CD4-positive, alpha-beta T cell (primary cell): ENCODE measurements around the gene FBRSL1. TPM values are rescaled to one million over a fixed set of nuclear protein-coding genes. Genes with fewer than 3 reads are reported as not detected.

Experiments
- ATAC-seq: fragments of 200-7000 bp; cut with Tn5 transposase; one replicate; pipeline ENCODE4 v1.10.0; 2022; ENCODE audit warnings: mild to moderate bottlenecking; ENCODE audit not compliant: poor library complexity
- CTCF ChIA-PET: fragments of 350-600 bp; sonication (Branson Sonifier 250); formaldehyde crosslinking; loops from one replicate; lab custom pipeline; 2021; ENCODE audit warnings: antibody characterized with exemption, inconsistent platforms; lab: Charles Lee
- POLR2A ChIA-PET: fragments of 350-600 bp; sonication (Branson Sonifier 250); formaldehyde crosslinking; loops from one replicate; lab custom pipeline; 2021; ENCODE audit warnings: antibody characterized with exemption, inconsistent platforms; lab: Charles Lee
- DNase-seq, 14 experiments: peaks; one replicate each; pipeline ENCODE4 v3.0.0-alpha.2; 2013 to 2020; ENCODE audit warnings: mixed read lengths in 2 of 14
- H3K27ac ChIP-seq, 2 donors: one replicate each; pipeline versions ENCODE4 v1.5.1 to v1.7.0; 2013; ENCODE audit warnings: low read length in 2 of 2, low read depth in 1 of 2, mild to moderate bottlenecking in 1 of 2
- H3K27me3 ChIP-seq, 2 experiments: 1 replicate in 1 of 2; 2 replicates in 1 of 2; pipeline versions ENCODE4 v1.6.1 to v1.7.0; 2013; ENCODE audit warnings: low read length in 2 of 2, control low read depth in 1 of 2, mild to moderate bottlenecking in 1 of 2, moderate library complexity in 1 of 2; ENCODE audit not compliant: insufficient read depth in 2 of 2, control insufficient read depth in 1 of 2
- H3K36me3 ChIP-seq: one replicate; pipeline ENCODE4 v1.6.1; 2013; ENCODE audit warnings: low read length, control low read depth; ENCODE audit not compliant: insufficient read depth
- H3K4me1 ChIP-seq: one replicate; pipeline ENCODE4 v1.6.1; 2013; ENCODE audit warnings: low read length, control low read depth; ENCODE audit not compliant: insufficient read depth
- H3K4me3 ChIP-seq: one replicate; pipeline ENCODE4 v1.5.1; 2013; ENCODE audit warnings: mild to moderate bottlenecking, low read length, moderate library complexity
- H3K9me3 ChIP-seq, 2 experiments: 1 replicate in 1 of 2; 2 replicates in 1 of 2; pipeline versions ENCODE4 v1.6.1 to v1.7.0; 2013; ENCODE audit warnings: low read length in 2 of 2, mild to moderate bottlenecking in 2 of 2, control low read depth in 1 of 2, moderate library complexity in 1 of 2; ENCODE audit not compliant: control insufficient read depth in 1 of 2, insufficient read depth in 1 of 2
- H3K27ac Mint-ChIP-seq: one replicate; pipeline ENCODE4 v1.8.0; 2020; ENCODE audit warnings: mixed read lengths
- H3K27me3 Mint-ChIP-seq: one replicate; pipeline ENCODE4 v1.8.0; 2021; ENCODE audit warnings: mixed read lengths
- H3K36me3 Mint-ChIP-seq: one replicate; pipeline ENCODE4 v1.8.0; 2021; ENCODE audit warnings: low read depth, mixed read lengths
- H3K4me1 Mint-ChIP-seq: one replicate; pipeline ENCODE4 v1.8.0; 2021; ENCODE audit warnings: low read depth, mixed read lengths
- H3K4me3 Mint-ChIP-seq: one replicate; pipeline ENCODE4 v1.8.0; 2020; ENCODE audit warnings: mild to moderate bottlenecking, mixed read lengths
- H3K9me3 Mint-ChIP-seq: one replicate; pipeline ENCODE4 v1.8.0; 2020; ENCODE audit warnings: mixed read lengths
- intact Hi-C, 2 experiments: fragments of 100-400 bp; cut with DNase I in 1 of 2; cut with micrococcal nuclease in 1 of 2; formaldehyde crosslinking; loops; one replicate each; pipeline versions ENCODE4 v1.15.1 to v1.9.0; 2023 to 2025; cut with DNase I, micrococcal nuclease
- total RNA-seq, 174 experiments: library from RNA in 2 of 174; stranded (reverse) in 2 of 174; gene quantifications; one replicate each; pipeline ENCODE4 v1.2.3 and lab custom pipeline; 2021 to 2026
- TF ChIP-seq, protein P1 (sequence below): fragments of 200-600 bp; IDR thresholded peaks from one replicate; pipeline ENCODE4 v1.8.0; 2022; ENCODE audit warnings: antibody characterized with exemption, mild to moderate bottlenecking

The FBRSL1 gene
- total RNA-seq, 2 experiments from 2014 or later = 75.8 to 80.7 TPM

- Histone ChIP-seq H3K9me3 (no peaks in the 10 kb centered on the region), H3K4me3 (no peak overlapping the region), H3K27me3 (no peaks in the 10 kb centered on the region), H3K4me1 (peaks cover 14% of the 10 kb centered on the region), H3K36me3 (peaks cover 2% of the 10 kb centered on the region), H3K27ac (no peak overlapping the region)
- H3K4me3 Mint-ChIP-seq = no peak overlapping the region
- CTCF ChIA-PET = no interaction called here
- TF ChIP-seq, protein P1, sequence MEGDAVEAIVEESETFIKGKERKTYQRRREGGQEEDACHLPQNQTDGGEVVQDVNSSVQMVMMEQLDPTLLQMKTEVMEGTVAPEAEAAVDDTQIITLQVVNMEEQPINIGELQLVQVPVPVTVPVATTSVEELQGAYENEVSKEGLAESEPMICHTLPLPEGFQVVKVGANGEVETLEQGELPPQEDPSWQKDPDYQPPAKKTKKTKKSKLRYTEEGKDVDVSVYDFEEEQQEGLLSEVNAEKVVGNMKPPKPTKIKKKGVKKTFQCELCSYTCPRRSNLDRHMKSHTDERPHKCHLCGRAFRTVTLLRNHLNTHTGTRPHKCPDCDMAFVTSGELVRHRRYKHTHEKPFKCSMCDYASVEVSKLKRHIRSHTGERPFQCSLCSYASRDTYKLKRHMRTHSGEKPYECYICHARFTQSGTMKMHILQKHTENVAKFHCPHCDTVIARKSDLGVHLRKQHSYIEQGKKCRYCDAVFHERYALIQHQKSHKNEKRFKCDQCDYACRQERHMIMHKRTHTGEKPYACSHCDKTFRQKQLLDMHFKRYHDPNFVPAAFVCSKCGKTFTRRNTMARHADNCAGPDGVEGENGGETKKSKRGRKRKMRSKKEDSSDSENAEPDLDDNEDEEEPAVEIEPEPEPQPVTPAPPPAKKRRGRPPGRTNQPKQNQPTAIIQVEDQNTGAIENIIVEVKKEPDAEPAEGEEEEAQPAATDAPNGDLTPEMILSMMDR = no peak
- no peak overlapping the region for H3K27ac Mint-ChIP-seq
- H3K36me3 Mint-ChIP-seq = peaks cover 4% of the 10 kb centered on the region
- no peaks in the 10 kb centered on the region for H3K27me3 Mint-ChIP-seq
- peaks cover 5% of the 10 kb centered on the region for H3K4me1 Mint-ChIP-seq
- H3K9me3 Mint-ChIP-seq = no peaks in the 10 kb centered on the region
- POLR2A ChIA-PET = no interaction called here
- intact Hi-C loops = no loop called here
- DNase-seq (no peak), ATAC-seq (no peak)
Observed at GRCh38 chr12:132541996-132542395, 52.0 kb downstream of the FBRSL1 start.

DNA sequence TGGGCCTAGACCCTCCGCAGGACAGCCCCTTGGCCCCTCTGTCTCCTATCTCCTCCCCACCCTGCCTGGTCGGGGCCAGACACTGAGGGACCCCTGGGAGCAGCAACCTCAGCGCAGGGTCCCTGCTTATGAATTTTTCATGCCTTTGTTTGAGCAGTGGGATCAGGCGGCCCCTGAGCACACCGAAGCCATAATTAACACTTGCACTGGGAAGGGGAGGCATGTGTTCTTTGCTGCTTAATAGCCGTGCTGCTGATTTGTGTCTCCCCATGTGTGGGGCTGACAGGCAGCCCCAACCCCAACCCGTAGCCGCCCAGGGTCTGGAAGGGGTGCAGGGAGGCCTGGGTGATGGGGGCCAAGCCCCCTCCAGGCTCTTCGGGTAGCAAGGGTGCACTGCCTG lies 52.7 kb downstream of the FBRSL1 start:
- POLR2A ChIA-PET = no interaction called here
- Mint-ChIP-seq H3K4me3 (no peak overlapping the region), H3K27ac (no peak overlapping the region), H3K36me3 (peaks cover 2% of the 10 kb centered on the region), H3K9me3 (no peaks in the 10 kb centered on the region), H3K4me1 (peaks cover 5% of the 10 kb centered on the region), H3K27me3 (no peaks in the 10 kb centered on the region)
- peaks cover 4% of the 10 kb centered on the region for H3K36me3 ChIP-seq
- ATAC-seq = no peak
- DNase-seq = no peak
- H3K27me3 ChIP-seq = no peaks in the 10 kb centered on the region
- H3K9me3 ChIP-seq = no peaks in the 10 kb centered on the region
- intact Hi-C loops = no loop called here
- CTCF ChIA-PET = no interaction called here
- H3K27ac ChIP-seq = no peak overlapping the region
- TF ChIP-seq, protein P1 = no peak
- H3K4me3 ChIP-seq = no peak overlapping the region
- peaks cover 14% of the 10 kb centered on the region for H3K4me1 ChIP-seq

DNA sequence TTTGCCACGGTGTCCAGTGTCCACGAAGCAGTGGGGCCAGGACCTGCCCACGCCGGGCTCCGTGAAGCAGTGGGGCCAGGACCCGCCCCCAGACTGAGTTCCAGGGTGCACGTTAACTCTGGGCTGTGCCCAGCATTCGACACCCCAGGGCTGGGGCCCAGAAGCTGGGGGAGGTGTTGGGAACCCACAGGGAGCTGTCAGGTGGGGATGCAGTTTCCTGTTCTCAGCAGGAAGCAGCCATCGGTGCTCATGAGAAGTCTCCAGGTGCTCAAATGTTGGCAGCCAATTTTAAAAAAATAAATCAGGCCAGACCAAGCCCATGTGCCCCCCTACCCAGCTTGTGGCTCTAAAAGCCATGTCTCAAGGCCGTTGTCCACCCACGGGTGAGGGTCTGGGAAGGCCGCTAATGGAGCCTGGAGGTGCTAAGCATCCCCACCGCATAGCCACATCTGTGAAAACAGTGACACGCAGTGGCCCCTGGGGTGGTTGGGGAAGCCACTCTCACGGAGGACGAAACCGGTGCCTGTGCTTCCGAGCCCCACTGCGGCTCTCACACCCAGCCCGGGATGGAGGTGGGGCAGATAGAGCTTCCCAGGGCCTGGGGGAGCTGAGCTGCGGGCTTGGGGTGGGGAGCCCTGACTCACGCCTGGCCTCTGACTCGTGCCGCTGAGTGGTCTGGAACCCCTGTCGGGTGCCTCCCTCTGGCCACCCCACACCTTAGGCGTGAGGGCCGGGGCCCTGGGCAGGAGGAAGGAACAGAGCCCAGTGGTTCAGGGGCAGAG lies 53.5 kb downstream of the FBRSL1 start:
- H3K27ac Mint-ChIP-seq = no peak overlapping the region
- Histone ChIP-seq H3K27me3 (no peaks in the 10 kb centered on the region), H3K36me3 (peaks cover 12% of the 10 kb centered on the region), H3K4me3 (no peak overlapping the region), H3K27ac (no peak overlapping the region), H3K4me1 (peaks cover 14% of the 10 kb centered on the region), H3K9me3 (no peaks in the 10 kb centered on the region)
- ATAC-seq (peak; percentile 32), DNase-seq (no peak)
- ChIA-PET POLR2A (no interaction called here), CTCF (no interaction called here)
- H3K27me3 Mint-ChIP-seq = no peaks in the 10 kb centered on the region
- H3K4me3 Mint-ChIP-seq = no peak overlapping the region
- no peaks in the 10 kb centered on the region for H3K36me3 Mint-ChIP-seq
- H3K4me1 Mint-ChIP-seq = peaks cover 5% of the 10 kb centered on the region
- intact Hi-C loops = no loop called here
- TF ChIP-seq, protein P1 = no peak
- no peaks in the 10 kb centered on the region for H3K9me3 Mint-ChIP-seq
